ENCODE results near the gene COL4A2.

COL4A2 gene

DNA sequence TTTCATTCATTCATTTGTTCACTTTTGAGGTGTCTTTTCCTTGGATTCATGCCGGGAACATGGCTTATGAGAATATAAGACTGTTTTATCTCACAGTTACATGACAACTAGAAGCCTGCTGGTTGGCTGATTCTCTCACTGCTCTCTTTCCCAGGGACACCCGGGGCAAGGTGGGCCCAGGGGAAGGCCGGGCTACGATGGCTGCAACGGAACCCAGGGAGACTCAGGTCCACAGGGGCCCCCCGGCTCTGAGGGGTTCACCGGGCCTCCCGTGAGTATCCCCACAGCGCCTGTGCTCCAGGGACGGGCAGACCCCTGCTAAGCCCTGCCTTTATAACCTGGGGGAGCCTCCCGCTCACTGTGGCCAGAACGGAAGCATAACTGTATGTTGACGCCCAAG lies 121.2 kb downstream of the COL4A2 start:
- Histone ChIP-seq H3K27ac (ENCODE audit: low read length) (no peak overlapping the region), H3K36me3 (replicated peaks; ENCODE audit: insufficient read depth, low read length) (no peaks in the 10 kb centered on the region), H3K4me2 (ENCODE audit: low read depth, low read length) (no peak overlapping the region), H3F3A (ENCODE audit: insufficient read depth, low read length) (no peaks in the 10 kb centered on the region), H3K4me1 (ENCODE audit: low read length) (no peaks in the 10 kb centered on the region), H3K9ac (ENCODE audit: low read length) (no peak overlapping the region), H3K9me3 (replicated peaks; ENCODE audit: insufficient read depth, low read length) (no peaks in the 10 kb centered on the region), H3K27me3 (replicated peaks; ENCODE audit: insufficient read depth, low read length) (no peaks in the 10 kb centered on the region), H3K79me2 (ENCODE audit: low read length) (no peaks in the 10 kb centered on the region), H3K4me3 (ENCODE audit: low read length) (no peak overlapping the region), H2AFZ (ENCODE audit: low read length) (no peak overlapping the region), H3K9me2 (replicated peaks; ENCODE audit: insufficient read depth, low read length) (no peaks in the 10 kb centered on the region), H4K20me1 (ENCODE audit: insufficient read depth, low read length) (no peaks in the 10 kb centered on the region)
- TF ChIP-seq EZH2phosphoT487 (IDR thresholded peaks at IDR 0.05; ENCODE audit: low read length): no peak
- no peak for TF ChIP-seq CTCF (IDR thresholded peaks at IDR 0.05; ENCODE audit: low read length)
- TF ChIP-seq EZH2 (optimal IDR thresholded peaks at IDR 0.05; ENCODE audit: low read depth, low read length): no peak
- DNase-seq: no peak

- Histone ChIP-seq H3K4me1 (ENCODE audit: low read length) (no peaks in the 10 kb centered on the region), H3K9me3 (replicated peaks; ENCODE audit: insufficient read depth, low read length) (no peaks in the 10 kb centered on the region), H4K20me1 (ENCODE audit: insufficient read depth, low read length) (no peaks in the 10 kb centered on the region), H3K36me3 (replicated peaks; ENCODE audit: insufficient read depth, low read length) (no peaks in the 10 kb centered on the region), H3K79me2 (ENCODE audit: low read length) (no peaks in the 10 kb centered on the region), H3K27me3 (replicated peaks; ENCODE audit: insufficient read depth, low read length) (no peaks in the 10 kb centered on the region), H3K4me3 (ENCODE audit: low read length) (no peak overlapping the region), H3F3A (ENCODE audit: insufficient read depth, low read length) (no peaks in the 10 kb centered on the region), H3K9me2 (replicated peaks; ENCODE audit: insufficient read depth, low read length) (no peaks in the 10 kb centered on the region), H3K27ac (ENCODE audit: low read length) (no peak overlapping the region), H3K4me2 (ENCODE audit: low read depth, low read length) (no peak overlapping the region), H2AFZ (ENCODE audit: low read length) (no peak overlapping the region), H3K9ac (ENCODE audit: low read length) (no peak overlapping the region)
- TF ChIP-seq EZH2 (optimal IDR thresholded peaks at IDR 0.05; ENCODE audit: low read depth, low read length) (no peak), EZH2phosphoT487 (IDR thresholded peaks at IDR 0.05; ENCODE audit: low read length) (no peak), CTCF (IDR thresholded peaks at IDR 0.05; ENCODE audit: low read length) (no peak)
- DNase-seq: no peak
Measured at GRCh38 chr13:110430391-110431336, 123.6 kb downstream of the COL4A2 start.

DNA sequence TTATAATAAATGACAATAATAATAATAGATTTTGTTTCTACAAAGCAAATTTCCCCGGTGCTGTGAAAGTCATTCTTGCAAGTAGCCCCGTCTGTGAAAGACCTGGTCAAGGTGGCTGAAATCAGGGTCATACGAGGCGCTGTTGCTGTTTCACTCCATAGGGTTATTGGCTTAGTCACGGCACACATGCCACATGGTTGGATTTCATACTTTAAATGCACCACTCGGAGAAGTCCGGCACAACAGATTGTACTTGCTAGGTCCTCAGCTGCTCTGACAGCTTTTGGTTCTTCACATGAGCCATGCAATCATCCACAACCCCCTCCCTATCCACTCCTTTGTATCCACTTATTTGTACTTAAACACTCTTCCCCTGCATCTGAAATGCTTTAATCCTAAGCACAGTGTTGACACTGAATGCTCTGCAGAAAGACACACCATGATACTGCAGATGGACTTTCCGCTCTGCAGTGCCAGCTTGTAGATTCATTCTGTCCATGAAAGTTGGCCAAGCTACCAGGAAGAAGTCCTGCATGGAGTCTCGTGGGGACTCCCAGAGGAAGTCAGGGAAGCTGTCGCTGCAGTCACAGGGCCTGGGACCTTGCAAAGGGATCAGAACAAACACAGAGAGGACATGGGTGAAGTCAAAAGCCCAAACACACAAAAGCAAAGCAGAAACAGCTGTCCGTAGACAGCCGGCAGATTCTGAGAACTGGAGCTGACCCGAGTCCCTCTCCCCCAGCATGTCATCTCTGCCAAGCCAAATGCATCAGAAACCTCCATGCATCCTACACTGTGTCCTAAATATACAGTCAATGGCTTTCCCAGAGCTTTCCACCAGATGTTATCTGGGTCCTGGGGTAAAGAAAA lies 124.6 kb downstream of the COL4A2 start:
- H3K36me3 ChIP-seq (replicated peaks; ENCODE audit: insufficient read depth, low read length): no peaks in the 10 kb centered on the region
- H3K27me3 ChIP-seq (replicated peaks; ENCODE audit: insufficient read depth, low read length): no peaks in the 10 kb centered on the region

More for the DNA sequence above, 124.6 kb downstream of the COL4A2 start:
- no peaks in the 10 kb centered on the region for H3K9me2 ChIP-seq (replicated peaks; ENCODE audit: insufficient read depth, low read length)
- H3K9me3 ChIP-seq (replicated peaks; ENCODE audit: insufficient read depth, low read length): no peaks in the 10 kb centered on the region
- TF ChIP-seq EZH2 (optimal IDR thresholded peaks at IDR 0.05; ENCODE audit: low read depth, low read length): no peak
- TF ChIP-seq EZH2phosphoT487 (IDR thresholded peaks at IDR 0.05; ENCODE audit: low read length): no peak
- no peak for TF ChIP-seq CTCF (IDR thresholded peaks at IDR 0.05; ENCODE audit: low read length)
- no peak overlapping the region for H3K27ac ChIP-seq (ENCODE audit: low read length)
- no peak overlapping the region for H3K4me2 ChIP-seq (ENCODE audit: low read depth, low read length)
- no peak overlapping the region for H2AFZ ChIP-seq (ENCODE audit: low read length)
- H3K4me1 ChIP-seq (ENCODE audit: low read length): no peaks in the 10 kb centered on the region
- no peak overlapping the region for H3K9ac ChIP-seq (ENCODE audit: low read length)
- no peaks in the 10 kb centered on the region for H3F3A ChIP-seq (ENCODE audit: insufficient read depth, low read length)
- no peaks in the 10 kb centered on the region for H4K20me1 ChIP-seq (ENCODE audit: insufficient read depth, low read length)
- H3K79me2 ChIP-seq (ENCODE audit: low read length): no peaks in the 10 kb centered on the region
- no peak for DNase-seq
- no peak overlapping the region for H3K4me3 ChIP-seq (ENCODE audit: low read length)

All from MM.1S (cell line).